Gastroesophageal sphincter (tissue), 4 donors: Measurements from ENCODE around the gene GATA5. TPM values are rescaled to one million over a fixed set of nuclear protein-coding genes. Genes with fewer than 3 reads are reported as not detected.

Experiments
- ATAC-seq: fragments of 150-250 bp; one replicate; pipeline ENCODE4 v1.9.1; 2016; ENCODE audit warnings: mild to moderate bottlenecking, moderate library complexity
- H3K27ac ChIP-seq, 4 donors: fragments of 200-600 bp; sonication (generic) in 3 of 4; 1 replicate in 3 of 4; 2 replicates in 1 of 4; pipeline ENCODE4 v1.5.1; 2016 to 2019
- H3K27me3 ChIP-seq: fragments of 200-600 bp; sonication (generic); one replicate; pipeline ENCODE4 v1.5.1; 2019
- H3K36me3 ChIP-seq, 2 donors: fragments of 200-600 bp; sonication (generic); one replicate each; pipeline ENCODE4 v1.5.1; 2019; ENCODE audit warnings: control low read depth in 1 of 2
- H3K4me1 ChIP-seq, 3 donors: fragments of 200-600 bp; sonication (generic); 1 replicate in 2 of 3; 2 replicates in 1 of 3; pipeline ENCODE4 v1.5.1; 2016 to 2019; ENCODE audit warnings: control low read depth in 2 of 3
- H3K4me3 ChIP-seq, 2 donors: fragments of 200-600 bp; sonication (generic); one replicate each; pipeline ENCODE4 v1.5.1; 2019; ENCODE audit warnings: mild to moderate bottlenecking in 1 of 2, moderate library complexity in 1 of 2
- H3K9me3 ChIP-seq, 3 donors: fragments of 200-600 bp; sonication (generic); one replicate each; pipeline ENCODE4 v1.5.1; 2017 to 2019; ENCODE audit warnings: control low read depth in 2 of 3
- EP300 ChIP-seq: sonication (generic); formaldehyde crosslinking; IDR thresholded peaks from one replicate; pipeline ENCODE4 v1.6.1; 2017; ENCODE audit warnings: antibody characterized with exemption, mild to moderate bottlenecking
- POLR2A ChIP-seq, 2 donors: fragments of 450-650 bp; IDR thresholded peaks; one replicate each; pipeline ENCODE4 v1.6.1; 2017; ENCODE audit warnings: antibody characterized with exemption in 2 of 2, mild to moderate bottlenecking in 2 of 2, moderate library complexity in 1 of 2
- POLR2AphosphoS5 ChIP-seq: sonication (generic); formaldehyde crosslinking; IDR thresholded peaks from one replicate; pipeline ENCODE4 v1.6.1; 2017; ENCODE audit warnings: antibody characterized with exemption
- WGBS, 2 donors: methylation state at CpG; one replicate each; pipeline ENCODE4 v1.1.5; 2018; ENCODE audit warnings: low coverage in 1 of 2; 5-methylcytosine and 5-hydroxymethylcytosine counted together
- total RNA-seq, 4 donors: library from RNA; depleted of rRNA; stranded (reverse); fragments of >200 nt; gene quantifications; one replicate each; pipeline ENCODE4 v1.1.0, GENCODE V29; 2016
- TF ChIP-seq, protein P1 (sequence below), 4 experiments: fragments of 200-600 bp in 2 of 4; fragments of 450-650 bp in 2 of 4; sonication (generic) in 1 of 4; IDR thresholded peaks; one replicate each; pipeline ENCODE4 v1.5.1; 2017 to 2019; ENCODE audit warnings: antibody characterized with exemption in 4 of 4, mild to moderate bottlenecking in 2 of 4, moderate library complexity in 2 of 4

The GATA5 gene
- total RNA-seq, 4 donors from 2014 or later, result 0.31 to 2.2 (median 1.1) TPM

DNA sequence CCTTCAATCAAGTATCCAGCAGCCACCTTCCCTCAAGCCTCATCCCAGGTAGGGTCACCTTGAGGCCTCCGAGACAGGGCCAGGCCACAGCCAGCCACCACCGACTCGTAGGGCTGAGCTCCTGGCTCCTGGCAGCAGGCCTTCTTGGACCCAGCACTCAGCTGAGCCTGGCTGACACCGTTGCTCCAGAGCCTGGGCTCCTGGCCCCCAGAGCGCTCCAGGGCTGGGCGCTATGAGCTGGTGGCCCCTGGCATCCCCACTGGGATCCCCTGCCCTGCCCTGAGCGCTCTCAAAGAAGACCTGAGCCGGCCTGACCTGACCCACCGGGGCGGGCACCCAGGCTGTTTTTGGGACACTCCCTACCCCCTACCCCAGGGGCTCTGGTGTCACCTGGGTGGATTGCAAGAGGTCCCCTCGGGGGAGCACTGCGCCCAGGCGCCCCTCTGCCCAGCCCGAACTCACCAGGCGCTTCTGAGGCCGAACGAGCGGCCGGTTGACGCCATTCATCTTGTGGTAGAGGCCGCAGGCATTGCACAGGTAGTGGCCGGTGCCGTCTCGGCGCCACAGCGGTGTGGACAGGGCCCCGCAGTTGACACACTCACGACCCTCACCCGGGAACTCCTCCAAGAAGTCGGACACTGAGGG is 2.7 kb downstream of the GATA5 start:
- Histone ChIP-seq H3K9me3 (no peaks in the 10 kb centered on the region), H3K36me3 (no peaks in the 10 kb centered on the region), H3K4me1 (peaks cover 0 to 27% (median 12%) of the 10 kb centered on the region in 3 donors), H3K27me3 (peaks cover 99% of the 10 kb centered on the region), H3K27ac (no peak overlapping the region), H3K4me3 (no peak overlapping the region)
- ATAC-seq, result no peak
- TF ChIP-seq, protein P1, sequence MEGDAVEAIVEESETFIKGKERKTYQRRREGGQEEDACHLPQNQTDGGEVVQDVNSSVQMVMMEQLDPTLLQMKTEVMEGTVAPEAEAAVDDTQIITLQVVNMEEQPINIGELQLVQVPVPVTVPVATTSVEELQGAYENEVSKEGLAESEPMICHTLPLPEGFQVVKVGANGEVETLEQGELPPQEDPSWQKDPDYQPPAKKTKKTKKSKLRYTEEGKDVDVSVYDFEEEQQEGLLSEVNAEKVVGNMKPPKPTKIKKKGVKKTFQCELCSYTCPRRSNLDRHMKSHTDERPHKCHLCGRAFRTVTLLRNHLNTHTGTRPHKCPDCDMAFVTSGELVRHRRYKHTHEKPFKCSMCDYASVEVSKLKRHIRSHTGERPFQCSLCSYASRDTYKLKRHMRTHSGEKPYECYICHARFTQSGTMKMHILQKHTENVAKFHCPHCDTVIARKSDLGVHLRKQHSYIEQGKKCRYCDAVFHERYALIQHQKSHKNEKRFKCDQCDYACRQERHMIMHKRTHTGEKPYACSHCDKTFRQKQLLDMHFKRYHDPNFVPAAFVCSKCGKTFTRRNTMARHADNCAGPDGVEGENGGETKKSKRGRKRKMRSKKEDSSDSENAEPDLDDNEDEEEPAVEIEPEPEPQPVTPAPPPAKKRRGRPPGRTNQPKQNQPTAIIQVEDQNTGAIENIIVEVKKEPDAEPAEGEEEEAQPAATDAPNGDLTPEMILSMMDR (IDR thresholded peaks at IDR 0.05), result no peak
- TF ChIP-seq POLR2AphosphoS5 (no peak), POLR2A (IDR thresholded peaks at IDR 0.05) (no peak), EP300 (no peak)
- WGBS, 2 donors, result 59 to 80% methylated on average over 2 to 6 of the region's 30 CpGs

DNA sequence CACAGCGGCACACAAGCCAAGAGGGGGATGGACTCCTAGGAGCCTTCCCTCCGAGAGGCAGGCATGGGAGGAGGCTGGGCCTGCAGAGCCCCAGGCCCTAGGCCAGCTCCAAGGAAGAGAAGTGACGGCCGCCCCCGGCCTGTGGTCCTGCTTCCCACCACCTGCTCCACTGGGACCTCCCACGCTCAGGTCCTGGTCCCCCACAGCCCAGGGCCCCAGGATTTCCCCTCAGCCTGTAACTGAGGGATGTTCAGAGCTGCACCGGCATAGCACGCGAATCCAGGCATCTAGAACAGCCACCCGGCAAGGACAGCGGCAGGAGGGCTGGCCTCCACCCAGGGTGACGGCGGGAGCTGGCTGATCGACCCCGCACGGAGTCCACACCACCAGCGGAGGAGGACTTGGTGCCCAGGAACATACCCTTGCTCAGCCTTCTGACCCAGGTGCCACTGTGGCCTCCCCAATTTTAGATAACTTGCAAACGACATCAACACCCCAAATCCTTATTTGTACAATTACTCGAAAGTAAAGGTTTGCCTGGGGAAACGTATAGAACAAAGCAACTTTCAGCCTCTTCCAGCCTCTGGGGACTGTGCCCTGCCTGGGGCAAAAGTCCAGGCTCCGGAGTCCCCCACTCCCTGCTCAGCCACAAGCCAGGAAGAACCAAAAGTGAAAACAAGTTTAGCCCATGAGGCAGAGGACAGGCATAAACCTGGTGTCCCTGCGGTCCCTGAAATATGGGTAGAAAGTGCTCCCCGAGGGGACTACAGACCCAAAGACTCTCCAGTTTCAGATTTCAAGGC is 3.5 kb downstream of the GATA5 start:
- Histone ChIP-seq H3K27ac (no peak overlapping the region), H3K27me3 (peaks cover 99% of the 10 kb centered on the region), H3K4me3 (no peak overlapping the region), H3K9me3 (no peaks in the 10 kb centered on the region), H3K36me3 (no peaks in the 10 kb centered on the region), H3K4me1 (peaks cover 0 to 27% (median 12%) of the 10 kb centered on the region in 3 donors)
- 68 to 95% methylated on average over 3 to 4 of the region's 23 CpGs for WGBS, 2 donors
- no peak for ATAC-seq
- no peak for TF ChIP-seq POLR2A (IDR thresholded peaks at IDR 0.05)
- TF ChIP-seq, protein P1 (IDR thresholded peaks at IDR 0.05), result no peak
- no peak for TF ChIP-seq EP300
- TF ChIP-seq POLR2AphosphoS5, result no peak

DNA sequence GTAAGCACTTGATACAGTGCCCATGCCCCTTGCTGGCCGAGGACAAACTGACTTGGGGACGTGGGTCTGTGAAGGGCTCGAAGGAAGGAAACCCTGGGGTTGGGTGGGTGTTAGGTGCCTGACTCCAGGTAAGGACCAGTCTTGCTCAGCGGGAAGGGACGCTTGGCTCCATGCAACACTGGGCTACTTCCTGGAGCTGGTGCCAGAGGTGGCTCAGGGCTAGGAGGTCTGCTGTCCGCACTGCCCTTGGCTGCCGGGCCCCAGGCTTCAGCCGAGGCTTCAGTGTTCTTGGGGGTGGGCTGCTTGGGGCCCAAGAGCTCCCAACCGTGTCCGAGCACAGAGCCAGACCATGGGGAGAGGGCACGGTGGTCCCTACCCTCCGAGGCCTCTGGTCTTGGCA is 5.3 kb downstream of the GATA5 start:
- Histone ChIP-seq H3K4me1 (peaks cover 0 to 14% (median 3%) of the 10 kb centered on the region in 3 donors), H3K9me3 (no peaks in the 10 kb centered on the region), H3K27me3 (peaks cover 94% of the 10 kb centered on the region), H3K36me3 (no peaks in the 10 kb centered on the region), H3K4me3 (no peak overlapping the region), H3K27ac (no peak overlapping the region)
- 40 to 83% methylated on average over 1 to 5 of the region's 12 CpGs for WGBS, 2 donors
- TF ChIP-seq POLR2AphosphoS5 (no peak), POLR2A (IDR thresholded peaks at IDR 0.05) (no peak), EP300 (no peak)
- TF ChIP-seq, protein P1 (IDR thresholded peaks at IDR 0.05), result no peak
- no peak for ATAC-seq

DNA sequence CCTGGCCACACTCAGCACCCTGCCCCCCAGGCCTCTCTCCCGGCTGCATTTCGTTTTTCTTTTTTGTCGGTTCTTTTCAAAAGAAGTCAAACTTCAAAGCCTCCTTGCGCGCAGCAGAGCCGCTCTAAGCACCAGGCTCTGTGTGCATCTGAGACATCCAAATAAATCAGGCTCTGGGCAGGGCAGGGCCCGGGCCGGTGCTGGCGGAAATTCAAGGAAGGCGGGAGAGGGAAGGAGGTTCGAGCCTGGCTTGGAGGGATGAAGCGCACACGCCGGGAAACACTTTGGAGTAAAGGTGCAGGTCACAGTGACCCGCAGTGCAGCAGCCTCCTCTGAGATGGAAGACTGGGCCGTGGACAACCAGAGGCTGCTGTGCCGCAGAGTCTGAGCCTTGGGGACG is 5.8 kb downstream of the GATA5 start:
- peaks cover 90% of the 10 kb centered on the region for H3K27me3 ChIP-seq

More for the DNA sequence above, 5.8 kb downstream of the GATA5 start:
- TF ChIP-seq EP300 (no peak), POLR2A (IDR thresholded peaks at IDR 0.05) (no peak), POLR2AphosphoS5 (no peak)
- TF ChIP-seq, protein P1 (IDR thresholded peaks at IDR 0.05), result no peak
- no peak overlapping the region for H3K27ac ChIP-seq
- ATAC-seq, result no peak
- no peak overlapping the region for H3K4me3 ChIP-seq
- H3K4me1 ChIP-seq, result peaks cover 0 to 9% (median 0%) of the 10 kb centered on the region in 3 donors
- WGBS, 2 donors, result 53% methylated on average over 9 of the region's 18 CpGs; no CpG with 5 or more reads in 1 of the 2 donors
- H3K9me3 ChIP-seq, result no peaks in the 10 kb centered on the region
- no peaks in the 10 kb centered on the region for H3K36me3 ChIP-seq
